BJ (cell line): ENCODE results near the gene KIAA1328. TPM values are rescaled to one million over a fixed set of nuclear protein-coding genes. Genes with fewer than 3 reads are reported as not detected.

Experiments
- CTCF ChIA-PET: fragments of 350-600 bp; formaldehyde crosslinking; extraction: SDS; loops from one replicate; lab custom pipeline; 2021; ENCODE audit warnings: antibody characterized with exemption, inconsistent platforms; lab: Yijun Ruan, JAX
- POLR2A ChIA-PET: fragments of 300-600 bp; sonication (Branson Sonifier 250); formaldehyde crosslinking; extraction: SDS; loops from one replicate; lab custom pipeline; 2021; ENCODE audit warnings: antibody characterized with exemption; lab: Charles Lee
- DNase-seq: peaks from one replicate; pipeline ENCODE4 v3.0.0-alpha.2; 2011; ENCODE audit warnings: low read depth
- H3K27me3 ChIP-seq: 2 replicates; pipeline ENCODE4 v1.6.0; 2011; ENCODE audit warnings: low read length; ENCODE audit not compliant: control insufficient read depth, insufficient read depth
- H3K36me3 ChIP-seq: 2 replicates; pipeline ENCODE4 v1.5.1; 2011; ENCODE audit warnings: low read length; ENCODE audit not compliant: control insufficient read depth, insufficient read depth
- H3K4me3 ChIP-seq: 2 replicates; pipeline ENCODE4 v1.5.1; 2011; ENCODE audit warnings: low read depth, mild to moderate bottlenecking, control low read depth, low read length
- CTCF ChIP-seq: IDR thresholded peaks from 2 replicates; pipeline ENCODE4 v1.5.1; 2011; ENCODE audit warnings: low read depth, mild to moderate bottlenecking, control low read depth, inconsistent platforms, low read length, moderate library complexity; ENCODE audit not compliant: insufficient read depth
- polyA plus RNA-seq: library from polyadenylated mRNA; depleted of rRNA; stranded (reverse); fragments of >200 nt; gene quantifications from 2 replicates; pipeline ENCODE4 v1.2.3, GENCODE V29; 2011

KIAA1328 gene
- polyA plus RNA-seq, 1 experiment, result 2.2 TPM

DNA sequence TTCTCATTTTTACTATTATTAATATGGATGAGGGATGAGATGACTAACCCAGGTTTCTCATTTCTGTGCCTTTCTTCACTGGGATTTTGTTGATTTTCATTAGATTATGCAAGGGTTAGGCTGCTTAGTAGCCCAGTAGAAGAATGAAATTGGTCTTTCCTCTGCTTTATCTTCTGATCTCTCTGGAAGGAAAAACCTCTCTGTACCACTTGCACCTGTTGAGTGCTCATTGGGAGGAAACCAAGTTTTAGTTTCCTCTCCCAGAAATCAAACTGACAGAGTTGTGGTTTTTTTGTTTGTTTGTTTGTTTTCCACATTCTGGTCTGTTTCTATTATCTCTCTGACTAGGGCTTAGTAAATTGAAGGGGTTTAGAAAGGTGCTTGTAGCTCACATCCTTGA is 60.8 kb downstream of the KIAA1328 start:
- DNase-seq, result no peak
- Histone ChIP-seq H3K27me3 (no peaks in the 10 kb centered on the region), H3K4me3 (no peak overlapping the region), H3K36me3 (no peaks in the 10 kb centered on the region)
- ChIA-PET POLR2A (no interaction called here), CTCF (no interaction called here)
- no peak for TF ChIP-seq CTCF

DNA sequence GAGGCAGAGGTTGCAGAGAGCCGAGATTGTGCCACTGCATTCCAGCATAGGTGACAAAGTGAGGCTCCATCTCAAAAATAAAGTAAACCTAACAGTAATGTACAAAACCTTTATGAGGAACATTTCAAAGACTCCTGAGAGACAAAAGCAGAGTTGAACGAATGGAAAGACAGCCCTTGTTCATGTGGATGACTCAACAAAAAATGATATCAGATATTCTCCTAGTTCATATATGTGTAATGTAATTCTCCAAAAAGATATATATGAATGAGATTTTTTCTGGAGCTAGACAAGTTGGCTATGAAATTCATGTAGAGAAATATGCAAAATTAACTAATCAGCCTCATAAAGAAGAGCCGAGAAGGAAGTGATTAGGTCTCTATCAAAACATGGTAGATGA is 61.7 kb downstream of the KIAA1328 start:
- Histone ChIP-seq H3K27me3 (no peaks in the 10 kb centered on the region), H3K4me3 (no peak overlapping the region), H3K36me3 (no peaks in the 10 kb centered on the region)
- ChIA-PET CTCF (no interaction called here), POLR2A (no interaction called here)
- no peak for DNase-seq
- no peak for TF ChIP-seq CTCF

DNA sequence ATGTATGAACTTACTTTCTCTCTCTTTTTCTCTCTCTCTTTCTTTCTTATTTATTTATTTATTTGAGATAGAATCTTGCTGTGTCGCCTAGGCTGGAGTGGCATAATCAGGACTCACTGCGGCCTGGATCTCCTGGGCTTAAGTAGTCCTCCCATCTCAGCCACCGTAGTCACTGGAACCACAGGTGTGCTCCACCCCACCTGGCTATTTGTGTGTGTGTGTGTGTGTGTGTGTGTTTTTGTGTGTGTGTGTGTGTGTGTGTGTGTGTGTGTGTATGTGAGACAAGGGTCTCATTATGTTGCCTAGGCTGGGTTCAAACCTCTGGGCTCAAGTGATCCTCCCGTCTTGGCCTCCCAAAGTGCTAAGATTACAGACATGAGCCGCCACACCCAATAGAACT is 64.3 kb downstream of the KIAA1328 start:
- H3K27me3 ChIP-seq, result no peaks in the 10 kb centered on the region
- no peak overlapping the region for H3K4me3 ChIP-seq
- DNase-seq, result no peak
- TF ChIP-seq CTCF, result no peak
- POLR2A ChIA-PET, result no interaction called here
- H3K36me3 ChIP-seq, result no peaks in the 10 kb centered on the region
- CTCF ChIA-PET, result interaction anchor here (1.2 kb wide), 1 partner anchor 11 kb away, joined by 3 read pairs; no protein-coding TSS in a partner anchor

- ChIA-PET CTCF (interaction anchor here (0.6 to 1.9 kb wide), 2 partner anchors 9 to 34 kb away, joined by 4 read pairs; no protein-coding TSS in a partner anchor), POLR2A (no interaction called here)
- TF ChIP-seq CTCF, result no peak
- Histone ChIP-seq H3K36me3 (no peaks in the 10 kb centered on the region), H3K4me3 (no peak overlapping the region), H3K27me3 (no peaks in the 10 kb centered on the region)
- no peak for DNase-seq
Observed at GRCh38 chr18:36895606-36896005, 66.7 kb downstream of the KIAA1328 start.

GRCh38 chr18:36897253-36897652 is 68.3 kb downstream of the KIAA1328 start:
- DNase-seq, result no peak
- ChIA-PET CTCF (no interaction called here), POLR2A (no interaction called here)
- H3K27me3 ChIP-seq, result no peaks in the 10 kb centered on the region
- no peak overlapping the region for H3K4me3 ChIP-seq
- H3K36me3 ChIP-seq, result no peaks in the 10 kb centered on the region
- no peak for TF ChIP-seq CTCF
